ENCODE results near the gene CRHR2.

GRCh38 chr7:30731581-30731980 lies 49.3 kb upstream of the CRHR2 start:
- TF ChIP-seq CTCF (IDR thresholded peaks at IDR 0.05; ENCODE audit: low read length) (no peak), EZH2phosphoT487 (IDR thresholded peaks at IDR 0.05; ENCODE audit: low read length) (no peak), EZH2 (optimal IDR thresholded peaks at IDR 0.05; ENCODE audit: low read depth, low read length) (no peak)
